Motor neuron (in vitro differentiated cells): Measurements from ENCODE around the gene LRRC27. TPM values are rescaled to one million over a fixed set of nuclear protein-coding genes. Genes with fewer than 3 reads are reported as not detected.
"Not testable (repeated sequence)": the region's sequence is repeated elsewhere in the genome, so short reads cannot be mapped to it uniquely, and the experiment has no call there.

Experiments used
- ATAC-seq, 8 experiments: fragments of 200-7000 bp; cut with Tn5 transposase; replicated peaks in 6 of 8; 2 replicates each; pipeline ENCODE4 v1.8.0; 2021; ENCODE audit warnings: mild to moderate bottlenecking in 8 of 8, moderate library complexity in 8 of 8
- H3K27ac ChIP-seq, 2 donors: fragments of 250-450 bp; sonication (Bioruptor Pico); 2 replicates each; pipeline ENCODE4 v1.9.0; 2021; ENCODE audit warnings: antibody characterized with exemption in 2 of 2, mild to moderate bottlenecking in 2 of 2, moderate library complexity in 1 of 2
- H3K4me1 ChIP-seq, 2 donors: fragments of 250-450 bp; sonication (Bioruptor Pico); replicated peaks in 1 of 2; 2 replicates each; pipeline ENCODE4 v1.6.1; 2021; ENCODE audit warnings: antibody characterized with exemption in 2 of 2, mild to moderate bottlenecking in 2 of 2, moderate library complexity in 1 of 2
- H3K4me3 ChIP-seq, 5 donors: fragments of 250-450 bp; sonication (Bioruptor Pico); 2 replicates each; pipeline ENCODE4 v1.9.0; 2021; ENCODE audit warnings: antibody characterized with exemption in 5 of 5, mild to moderate bottlenecking in 5 of 5, moderate library complexity in 4 of 5
- WGBS, 10 experiments: fragments of 450-650 bp; shearing (Covaris generic); methylation state at CpG; one replicate each; pipeline ENCODE4 v1.0.0; 2022; 5-methylcytosine and 5-hydroxymethylcytosine counted together
- in situ Hi-C, 9 experiments: fragments of 400-800 bp; cut with MboI; loops; one replicate each; pipeline ENCODE4 v1.15.0; 2021; ENCODE audit warnings: low sequenced_read_pairs in 9 of 9, low pct_unique_long_range_greater_than_20kb in 2 of 9; ENCODE audit not compliant: unreplicated experiment in 9 of 9
- total RNA-seq, 8 experiments: library from RNA; unstranded; fragments of 300-600 nt; gene quantifications; 2 replicates each; pipeline versions ENCODE4 v1.2.3 to v1.2.4, GENCODE V29; 2022

LRRC27 gene
- total RNA-seq, 8 experiments from 2014 or later = 7.2 to 21.5 (median 15.1) TPM

- H3K27ac ChIP-seq, H3K4me3 ChIP-seq, ATAC-seq, H3K4me1 ChIP-seq: not testable (repeated sequence)
- 50 to 100% (median 83%) methylated on average over 1 to 4 of the region's 4 CpGs; no CpG with 5 or more reads in 6 of the 10 experiments for WGBS, 10 experiments
- in situ Hi-C loops = loop anchor here in 2 of 9 experiments (10.0 to 25.0 kb wide), 2 partner anchors 74 to 256 kb away; no protein-coding TSS in a partner anchor
Measured at GRCh38 chr10:132380986-132381385, 49.0 kb downstream of the LRRC27 start.

DNA sequence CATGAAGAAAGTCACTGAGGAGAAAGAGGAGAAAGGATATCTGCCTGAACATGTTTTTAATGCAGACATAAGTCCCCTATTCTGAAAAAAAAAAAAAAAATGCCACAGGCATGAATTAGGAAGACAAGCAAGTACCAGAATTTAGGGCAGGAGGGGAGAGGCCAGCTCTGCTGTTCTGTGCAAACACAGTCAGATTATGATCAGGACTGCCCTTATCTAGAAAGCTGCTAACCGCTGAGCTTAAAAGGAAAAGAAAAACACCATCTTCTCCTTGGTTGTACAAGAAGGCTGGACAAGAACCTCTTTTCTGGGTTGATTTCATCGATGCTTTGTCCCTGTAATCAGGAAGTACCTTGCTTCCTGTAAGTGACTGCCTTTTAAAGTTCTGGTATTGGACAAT lies 49.7 kb downstream of the LRRC27 start:
- Histone ChIP-seq H3K4me3 (no peak overlapping the region), H3K4me1 (peaks cover 0 to 3% of the 10 kb centered on the region in 2 donors), H3K27ac (no peak overlapping the region)
- no peak for ATAC-seq
- in situ Hi-C loops = loop anchor here in 2 of 9 experiments (10.0 to 25.0 kb wide), 2 partner anchors 73 to 256 kb away; no protein-coding TSS in a partner anchor
- 50 to 100% (median 83%) methylated on average over 1 to 2 of the region's 2 CpGs; no CpG with 5 or more reads in 2 of the 10 experiments for WGBS, 10 experiments

DNA sequence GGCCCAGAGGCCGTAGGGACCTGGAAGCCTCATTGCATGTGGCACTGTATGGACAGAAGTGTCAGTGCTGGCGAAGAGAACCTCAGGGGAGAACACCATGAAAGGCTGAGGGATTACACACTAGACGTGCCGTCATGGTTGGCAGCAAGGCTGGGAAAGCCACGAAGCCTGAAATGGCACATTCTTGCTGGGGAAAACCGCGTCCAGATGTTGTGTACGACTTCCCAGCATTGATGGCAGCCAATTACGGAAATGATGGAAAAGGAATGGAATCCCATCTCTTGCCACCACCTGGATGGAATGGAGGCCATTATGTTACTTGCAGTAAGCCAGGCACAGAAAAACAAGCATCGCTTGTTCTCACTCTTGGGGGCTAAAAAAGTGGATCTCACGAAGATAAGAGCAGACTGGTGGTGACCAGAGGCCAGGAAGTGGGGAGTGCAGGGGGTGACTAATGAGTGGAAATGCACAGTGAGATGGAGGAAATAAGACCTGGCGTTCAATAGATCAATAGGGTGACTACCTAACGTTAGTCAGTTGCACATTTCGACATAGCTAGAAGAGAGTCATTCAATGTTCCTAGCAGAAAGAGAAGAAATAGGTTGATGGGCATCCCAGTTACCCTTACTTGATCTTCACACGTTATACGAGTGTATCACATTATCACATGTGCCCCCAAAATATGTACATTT lies 50.4 kb downstream of the LRRC27 start:
- peaks cover 0 to 3% of the 10 kb centered on the region in 2 donors for H3K4me1 ChIP-seq
- ATAC-seq = peak in 1 of 8 experiments; percentile 26
- H3K4me3 ChIP-seq = no peak overlapping the region
- H3K27ac ChIP-seq = no peak overlapping the region
- in situ Hi-C loops = loop anchor here in 2 of 9 experiments (10.0 to 25.0 kb wide), 2 partner anchors 72 to 255 kb away; no protein-coding TSS in a partner anchor
- 22 to 92% (median 90%) methylated on average over 2 to 15 of the region's 16 CpGs for WGBS, 10 experiments

- no peak for ATAC-seq
- WGBS, 10 experiments = 89 to 100% (median 99%) methylated on average over 1 to 5 of the region's 8 CpGs; no CpG with 5 or more reads in 4 of the 10 experiments
- Histone ChIP-seq H3K4me1 (peaks cover 4 to 8% of the 10 kb centered on the region in 2 donors), H3K27ac (no peak overlapping the region), H3K4me3 (no peak overlapping the region)
- in situ Hi-C loops = loop anchor here in 2 of 9 experiments (10.0 to 25.0 kb wide), 2 partner anchors 72 to 254 kb away; no protein-coding TSS in a partner anchor
Measured at GRCh38 chr10:132383101-132383500, 51.1 kb downstream of the LRRC27 start.

DNA sequence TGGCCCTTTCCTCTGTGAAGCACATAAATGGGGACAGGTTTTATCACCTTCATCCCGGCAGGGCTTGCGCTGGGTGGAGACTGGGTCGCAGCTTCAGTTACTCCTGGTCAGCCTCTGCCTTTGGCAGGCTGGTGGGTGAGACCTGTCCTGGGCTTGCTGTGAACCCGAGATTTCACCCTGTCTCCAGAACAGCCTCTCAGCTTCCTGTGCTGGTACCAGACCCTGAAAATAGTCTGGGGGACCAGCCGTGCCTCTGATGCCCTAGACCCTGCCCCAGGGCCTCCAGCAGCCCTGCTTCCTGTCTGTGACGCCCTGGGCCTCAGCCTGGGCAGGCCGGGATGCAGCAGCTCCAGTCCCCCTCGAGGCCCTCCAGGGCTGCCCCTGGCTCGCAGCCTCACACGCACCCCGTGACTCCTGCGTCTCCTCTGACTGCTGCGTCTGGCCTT lies 51.8 kb downstream of the LRRC27 start:
- H3K4me1 ChIP-seq = peaks cover 4 to 8% of the 10 kb centered on the region in 2 donors
- WGBS, 10 experiments = 63 to 100% (median 78%) methylated on average over 2 to 7 of the region's 13 CpGs; no CpG with 5 or more reads in 5 of the 10 experiments
- ATAC-seq = no peak
- no peak overlapping the region for H3K27ac ChIP-seq
- no peak overlapping the region for H3K4me3 ChIP-seq
- in situ Hi-C loops = loop anchor here in 2 of 9 experiments (10.0 to 25.0 kb wide), 2 partner anchors 71 to 254 kb away; no protein-coding TSS in a partner anchor

DNA sequence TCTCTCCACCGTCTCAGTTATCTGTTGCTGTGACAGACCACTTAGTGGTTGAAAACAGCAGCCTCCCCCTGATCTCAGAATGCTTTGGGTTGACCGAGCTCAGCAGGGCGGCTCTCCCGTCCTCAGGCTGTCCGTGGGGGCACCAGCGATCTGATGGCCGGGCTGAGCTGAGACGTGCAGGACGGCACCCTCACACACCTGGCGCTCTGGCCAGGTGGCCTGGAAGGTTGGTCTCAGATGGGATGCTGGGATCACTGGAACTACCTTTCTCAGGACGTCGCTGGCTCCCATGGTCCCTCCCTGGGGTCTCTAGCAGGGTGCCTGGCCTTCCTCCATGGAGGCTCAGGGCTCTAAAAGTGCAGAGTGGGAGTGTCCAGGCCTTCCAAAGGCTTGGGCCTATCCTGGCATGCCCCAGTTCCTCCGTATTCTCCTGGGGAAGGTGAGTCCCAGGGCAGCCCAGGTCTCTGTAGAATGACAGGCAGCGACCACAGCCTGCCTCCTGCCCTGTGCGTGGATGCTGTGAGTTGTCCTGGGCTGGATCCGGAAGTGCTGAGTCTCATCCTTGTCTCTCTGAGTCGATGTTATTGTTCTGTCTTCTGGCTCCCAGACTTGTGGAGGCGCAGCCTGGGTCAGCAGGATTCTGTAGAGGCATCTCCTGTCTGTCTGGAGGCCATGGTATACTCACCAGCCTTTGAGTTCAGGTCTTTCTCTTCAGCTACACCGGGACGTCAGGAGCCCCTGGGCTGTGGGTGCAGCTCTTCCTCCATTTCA lies 52.8 kb downstream of the LRRC27 start:
- Histone ChIP-seq H3K4me1 (peaks cover 12 to 19% of the 10 kb centered on the region in 2 donors), H3K4me3 (no peak overlapping the region), H3K27ac (no peak overlapping the region)
- in situ Hi-C loops = loop anchor here in 2 of 9 experiments (10.0 to 25.0 kb wide), 2 partner anchors 70 to 252 kb away; no protein-coding TSS in a partner anchor
- ATAC-seq = no peak
- WGBS, 10 experiments = 67 to 97% (median 81%) methylated on average over 1 to 9 of the region's 20 CpGs; no CpG with 5 or more reads in 2 of the 10 experiments

DNA sequence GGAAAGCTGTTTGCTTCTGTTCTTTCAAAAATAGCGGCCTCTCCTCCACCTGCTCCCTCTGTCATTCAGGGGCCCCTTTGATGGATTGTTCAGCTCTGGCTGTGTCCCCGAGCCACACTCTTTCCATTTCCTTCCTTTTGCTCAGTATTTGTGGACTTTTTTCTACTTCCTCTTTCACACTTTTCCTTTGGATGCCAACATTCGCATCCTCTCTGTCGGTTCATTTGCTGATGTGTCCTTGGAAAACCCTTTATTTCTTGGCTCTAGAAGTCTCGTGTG lies 53.3 kb downstream of the LRRC27 start:
- Histone ChIP-seq H3K27ac (no peak overlapping the region), H3K4me1 (peaks cover 12 to 20% of the 10 kb centered on the region in 2 donors), H3K4me3 (no peak overlapping the region)
- in situ Hi-C loops = loop anchor here in 2 of 9 experiments (10.0 to 25.0 kb wide), 2 partner anchors 69 to 252 kb away; no protein-coding TSS in a partner anchor
- WGBS, 10 experiments = 37 to 82% (median 73%) methylated on average over 2 to 5 of the region's 5 CpGs; no CpG with 5 or more reads in 2 of the 10 experiments
- ATAC-seq = no peak

DNA sequence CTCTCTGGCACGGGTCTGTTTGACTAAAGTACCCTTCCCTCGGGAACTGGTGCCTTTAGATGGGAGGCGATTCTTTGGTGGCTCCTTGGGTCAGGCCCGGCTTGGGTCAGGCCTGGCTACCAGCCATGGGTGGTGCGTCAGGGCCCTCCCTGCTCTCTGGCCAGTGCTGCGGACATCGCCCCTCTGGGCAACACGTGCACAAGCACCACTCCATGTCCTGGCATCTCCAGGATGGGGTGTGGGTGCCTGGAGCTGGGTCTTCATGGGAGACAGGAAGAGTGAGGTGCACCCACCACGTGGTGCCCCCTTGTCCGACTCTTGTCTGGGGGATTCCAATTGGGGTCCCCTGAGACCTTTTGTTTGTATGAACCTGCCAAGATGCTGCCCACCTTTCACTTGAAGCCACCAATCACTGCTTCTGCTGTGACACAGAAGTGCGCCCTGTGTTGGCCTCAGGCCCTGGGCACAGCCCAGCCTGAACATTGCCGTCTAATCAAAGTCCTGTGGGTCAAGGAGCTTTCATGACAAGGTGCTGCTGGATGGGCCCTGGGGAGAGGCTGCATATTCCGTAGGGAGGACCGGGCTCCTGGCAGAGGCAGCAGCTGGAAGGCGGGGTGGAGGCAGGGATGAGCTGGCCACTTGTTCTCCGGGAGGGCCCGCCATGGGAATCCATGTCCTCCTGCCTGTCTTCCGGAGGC lies 53.9 kb downstream of the LRRC27 start:
- in situ Hi-C loops = loop anchor here in 2 of 9 experiments (10.0 to 25.0 kb wide), 2 partner anchors 69 to 251 kb away; no protein-coding TSS in a partner anchor
- WGBS, 10 experiments = 47 to 100% (median 87%) methylated on average over 1 to 6 of the region's 18 CpGs; no CpG with 5 or more reads in 4 of the 10 experiments
- ATAC-seq = peak in 2 of 8 experiments; percentile 33 to 57
- Histone ChIP-seq H3K4me1 (peaks cover 12 to 20% of the 10 kb centered on the region in 2 donors), H3K27ac (no peak overlapping the region), H3K4me3 (no peak overlapping the region)

DNA sequence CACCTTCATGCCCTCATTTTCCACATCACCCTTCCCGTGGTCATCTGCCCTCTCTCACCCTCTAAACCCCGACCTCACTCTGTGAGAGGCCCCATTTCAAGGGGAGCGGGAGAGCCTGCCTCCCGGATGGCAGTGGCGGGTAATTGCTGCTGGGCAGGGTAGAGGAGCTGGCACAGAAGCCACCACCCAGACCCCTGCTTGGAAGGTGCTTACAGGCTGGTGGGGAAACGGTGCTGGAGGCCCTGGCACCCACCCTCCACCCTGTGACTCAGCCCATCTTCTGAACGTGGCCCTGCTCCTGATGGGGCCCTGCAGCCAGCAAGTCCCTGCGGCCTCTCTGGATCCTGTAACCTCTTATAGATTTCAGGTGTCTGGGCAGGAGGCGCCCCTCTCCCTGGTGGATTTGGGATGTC lies 54.4 kb downstream of the LRRC27 start:
- in situ Hi-C loops = loop anchor here in 2 of 9 experiments (10.0 to 25.0 kb wide), 2 partner anchors 68 to 251 kb away; no protein-coding TSS in a partner anchor
- no peak overlapping the region for H3K27ac ChIP-seq
- ATAC-seq = peak in 2 of 8 experiments; percentile 8 to 9
- WGBS, 10 experiments = 20 to 100% (median 67%) methylated on average over 1 to 4 of the region's 9 CpGs; no CpG with 5 or more reads in 6 of the 10 experiments
- peaks cover 12 to 20% of the 10 kb centered on the region in 2 donors for H3K4me1 ChIP-seq
- H3K4me3 ChIP-seq = no peak overlapping the region

GRCh38 chr10:132386896-132387295 lies 54.9 kb downstream of the LRRC27 start:
- in situ Hi-C loops = loop anchor here in 2 of 9 experiments (10.0 to 25.0 kb wide), 2 partner anchors 68 to 250 kb away; no protein-coding TSS in a partner anchor
- WGBS, 10 experiments = no CpG with 5 or more reads among the region's 1 CpG
- not testable (repeated sequence) for H3K27ac ChIP-seq, ATAC-seq, H3K4me3 ChIP-seq
- peaks cover 12 to 20% of the 10 kb centered on the region in 2 donors for H3K4me1 ChIP-seq

DNA sequence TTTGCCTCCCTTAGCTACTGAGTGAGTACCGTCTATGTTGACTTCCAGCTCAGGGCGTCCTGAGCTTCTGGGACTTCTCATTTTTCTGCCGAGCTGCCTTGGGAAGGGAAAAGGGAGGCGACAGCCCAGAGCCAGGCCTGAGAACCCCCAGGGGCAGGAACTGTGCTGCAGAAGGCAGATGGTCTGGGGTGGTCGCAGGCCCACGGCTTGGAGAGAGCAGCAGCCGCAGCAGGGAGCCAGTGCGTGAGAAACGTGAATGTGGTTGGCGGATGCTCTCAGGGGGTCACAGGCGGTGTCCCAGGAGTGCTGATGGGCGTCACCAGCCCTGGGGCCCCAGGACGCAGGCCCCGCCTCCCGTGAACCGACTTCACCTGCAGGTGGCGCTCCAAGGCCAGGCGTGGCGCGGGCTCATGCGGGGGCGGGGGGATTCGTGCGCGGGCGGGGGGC lies 55.8 kb downstream of the LRRC27 start:
- WGBS, 10 experiments = 10 to 40% (median 33%) methylated on average over 1 to 3 of the region's 26 CpGs; no CpG with 5 or more reads in 6 of the 10 experiments
- Histone ChIP-seq H3K4me3 (no peak overlapping the region), H3K4me1 (peaks cover 12 to 20% of the 10 kb centered on the region in 2 donors), H3K27ac (peak overlapping the region; percentile 20 to 76)
- peak; percentile 62 to 91 (median 85) for ATAC-seq
- in situ Hi-C loops = loop anchor here in 2 of 9 experiments (10.0 to 25.0 kb wide), 2 partner anchors 67 to 250 kb away; no protein-coding TSS in a partner anchor
